ENCODE data around the gene POLR1G. TPM values are rescaled to one million over a fixed set of nuclear protein-coding genes. Genes with fewer than 3 reads are reported as not detected.

POLR1G gene
- total RNA-seq, 1 experiment from 2014 or later, result 30.5 TPM

- H3K9me3 ChIP-seq (ENCODE audit: control insufficient read depth in 1 of 2, insufficient read depth in 1 of 2, low read depth in 1 of 2, low read length in 2 of 2), result peaks cover 0 to 2% of the 10 kb centered on the region in 2 experiments; a peak in 1 of 4 replicates
- no peaks in the 10 kb centered on the region for H3K9me2 ChIP-seq (ENCODE audit: insufficient read depth)
- ChIA-PET CTCF (interaction anchor here (1.0 to 2.8 kb wide), 2 partner anchors 17 to 22 kb away, joined by 4 to 11 read pairs; no protein-coding TSS in a partner anchor), RAD21 (ENCODE audit: low non-redundant PET in 1 of 2, low total read pairs in 2 of 2, uncharacterized antibody in 2 of 2, unreplicated experiment in 2 of 2) (no interaction called here), POLR2A (interaction anchor here (0.8 to 4.1 kb wide), 2 partner anchors 11 to 17 kb away, joined by 4 to 72 read pairs; partner anchors contain the start of gene FOSB)
- peak overlapping the region in 1 of 2 experiments; percentile 43; a peak in 1 of 4 replicates for H3K4me3 ChIP-seq (replicated peaks in 1 of 2; ENCODE audit: low read depth in 1 of 2, low read length in 2 of 2)
- no peaks in the 10 kb centered on the region for H3K36me3 ChIP-seq (ENCODE audit: control insufficient read depth in 1 of 2, insufficient read depth in 2 of 2, low read length in 2 of 2)
- no peak for TF ChIP-seq CBX3 (IDR thresholded peaks at IDR 0.05; ENCODE audit: low read depth)
- peak; percentile 30; the same call in 1 of the 2 replicates for TF ChIP-seq ZFX (IDR thresholded peaks at IDR 0.05)
- TF ChIP-seq EZH2 (IDR thresholded peaks at IDR 0.05), result no peak
- TF ChIP-seq JUND (IDR thresholded peaks at IDR 0.05), result no peak
- no peak for TF ChIP-seq RAD21 (IDR thresholded peaks at IDR 0.05; ENCODE audit: low read depth)
- TF ChIP-seq YY1 (IDR thresholded peaks at IDR 0.05; ENCODE audit: extremely low read depth, insufficient replicate concordance, low read depth, low read length), result no peak
- peaks cover 22 to 48% of the 10 kb centered on the region in 2 experiments for H3K4me1 ChIP-seq (ENCODE audit: control insufficient read depth in 1 of 2, insufficient read depth in 2 of 2, low read length in 2 of 2)
- no peaks in the 10 kb centered on the region for H4K20me1 ChIP-seq (ENCODE audit: insufficient read depth)
- no peak overlapping the region for H2AFZ ChIP-seq (ENCODE audit: low read depth, low read length, poor library complexity, severe bottlenecking)
- ATAC-seq (no peak), DNase-seq (ENCODE audit: low read depth, low spot score) (no peak)
- H3K27ac ChIP-seq (ENCODE audit: low read depth, low read length), result peak overlapping the region; percentile 82
- H3K79me2 ChIP-seq (ENCODE audit: insufficient read depth, low read length), result no peaks in the 10 kb centered on the region
- H3K9ac ChIP-seq (ENCODE audit: low read length), result peak overlapping the region; percentile 77
- no peaks in the 10 kb centered on the region for H3K27me3 ChIP-seq (ENCODE audit: insufficient read depth, low read length)
- intact Hi-C loops (cut with micrococcal nuclease), result no loop called here
- peak overlapping the region; percentile 79 for H3K4me2 ChIP-seq (ENCODE audit: low read length)
- BruUV-seq (replicated peaks), result no TSS peak
Observed at GRCh38 chr19:45456500-45456815, 50.0 kb downstream of the POLR1G start.

DNA sequence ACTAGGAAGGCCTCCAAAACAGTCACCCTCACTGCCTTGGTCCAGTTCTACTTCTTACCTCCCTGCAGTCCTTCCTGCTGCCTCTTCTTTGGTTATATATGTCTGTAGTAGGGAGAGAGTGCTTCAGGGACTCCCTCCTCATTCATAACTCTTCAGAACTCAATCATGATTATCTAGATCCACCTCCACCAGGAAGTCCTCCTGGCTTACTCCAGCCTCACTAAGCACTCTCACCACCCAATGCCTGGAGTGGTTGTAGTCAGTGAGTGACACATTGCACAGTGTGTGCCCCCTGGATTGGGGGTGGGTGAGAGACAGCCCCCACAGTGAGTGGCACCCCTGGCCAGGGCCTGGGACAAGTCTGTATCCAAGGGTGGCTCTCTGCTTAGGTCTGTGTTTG lies 51.3 kb downstream of the POLR1G start:
- Histone ChIP-seq H4K20me1 (ENCODE audit: insufficient read depth) (no peaks in the 10 kb centered on the region), H3K27me3 (ENCODE audit: insufficient read depth, low read length) (no peaks in the 10 kb centered on the region), H3K27ac (ENCODE audit: low read depth, low read length) (no peak overlapping the region), H3K36me3 (ENCODE audit: control insufficient read depth in 1 of 2, insufficient read depth in 2 of 2, low read length in 2 of 2) (no peaks in the 10 kb centered on the region), H2AFZ (ENCODE audit: low read depth, low read length, poor library complexity, severe bottlenecking) (no peak overlapping the region), H3K9me2 (ENCODE audit: insufficient read depth) (no peaks in the 10 kb centered on the region), H3K4me2 (ENCODE audit: low read length) (no peak overlapping the region), H3K4me1 (ENCODE audit: control insufficient read depth in 1 of 2, insufficient read depth in 2 of 2, low read length in 2 of 2) (peaks cover 22 to 44% of the 10 kb centered on the region in 2 experiments), H3K4me3 (replicated peaks in 1 of 2; ENCODE audit: low read depth in 1 of 2, low read length in 2 of 2) (no peak overlapping the region), H3K9ac (ENCODE audit: low read length) (no peak overlapping the region), H3K79me2 (ENCODE audit: insufficient read depth, low read length) (no peaks in the 10 kb centered on the region), H3K9me3 (ENCODE audit: control insufficient read depth in 1 of 2, insufficient read depth in 1 of 2, low read depth in 1 of 2, low read length in 2 of 2) (no peaks in the 10 kb centered on the region)
- ATAC-seq, result no peak
- ChIA-PET POLR2A (interaction anchor here (1.0 to 4.1 kb wide), 2 partner anchors 10 to 33 kb away, joined by 3 to 72 read pairs; partner anchors contain the start of gene FOSB), CTCF (no interaction called here), RAD21 (ENCODE audit: low non-redundant PET in 1 of 2, low total read pairs in 2 of 2, uncharacterized antibody in 2 of 2, unreplicated experiment in 2 of 2) (no interaction called here)
- DNase-seq (ENCODE audit: low read depth, low spot score), result no peak
- intact Hi-C loops (cut with micrococcal nuclease), result no loop called here
- no TSS peak for BruUV-seq (replicated peaks)
- TF ChIP-seq SRF (IDR thresholded peaks at IDR 0.05; ENCODE audit: low read depth) (no peak), ATF3 (IDR thresholded peaks at IDR 0.05) (no peak), SP1 (IDR thresholded peaks at IDR 0.05; ENCODE audit: low read depth) (no peak), CTCF (IDR thresholded peaks at IDR 0.05 in 2 of 3, conservative IDR thresholded peaks at IDR 0.05 in 1 of 3; ENCODE audit: borderline replicate concordance in 1 of 3, insufficient read depth in 1 of 3, low read depth in 2 of 3, low read length in 2 of 3) (no peak)
- TF ChIP-seq, protein P1, sequence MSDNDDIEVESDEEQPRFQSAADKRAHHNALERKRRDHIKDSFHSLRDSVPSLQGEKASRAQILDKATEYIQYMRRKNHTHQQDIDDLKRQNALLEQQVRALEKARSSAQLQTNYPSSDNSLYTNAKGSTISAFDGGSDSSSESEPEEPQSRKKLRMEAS (IDR thresholded peaks at IDR 0.05), result no peak
- TF ChIP-seq, protein P2, sequence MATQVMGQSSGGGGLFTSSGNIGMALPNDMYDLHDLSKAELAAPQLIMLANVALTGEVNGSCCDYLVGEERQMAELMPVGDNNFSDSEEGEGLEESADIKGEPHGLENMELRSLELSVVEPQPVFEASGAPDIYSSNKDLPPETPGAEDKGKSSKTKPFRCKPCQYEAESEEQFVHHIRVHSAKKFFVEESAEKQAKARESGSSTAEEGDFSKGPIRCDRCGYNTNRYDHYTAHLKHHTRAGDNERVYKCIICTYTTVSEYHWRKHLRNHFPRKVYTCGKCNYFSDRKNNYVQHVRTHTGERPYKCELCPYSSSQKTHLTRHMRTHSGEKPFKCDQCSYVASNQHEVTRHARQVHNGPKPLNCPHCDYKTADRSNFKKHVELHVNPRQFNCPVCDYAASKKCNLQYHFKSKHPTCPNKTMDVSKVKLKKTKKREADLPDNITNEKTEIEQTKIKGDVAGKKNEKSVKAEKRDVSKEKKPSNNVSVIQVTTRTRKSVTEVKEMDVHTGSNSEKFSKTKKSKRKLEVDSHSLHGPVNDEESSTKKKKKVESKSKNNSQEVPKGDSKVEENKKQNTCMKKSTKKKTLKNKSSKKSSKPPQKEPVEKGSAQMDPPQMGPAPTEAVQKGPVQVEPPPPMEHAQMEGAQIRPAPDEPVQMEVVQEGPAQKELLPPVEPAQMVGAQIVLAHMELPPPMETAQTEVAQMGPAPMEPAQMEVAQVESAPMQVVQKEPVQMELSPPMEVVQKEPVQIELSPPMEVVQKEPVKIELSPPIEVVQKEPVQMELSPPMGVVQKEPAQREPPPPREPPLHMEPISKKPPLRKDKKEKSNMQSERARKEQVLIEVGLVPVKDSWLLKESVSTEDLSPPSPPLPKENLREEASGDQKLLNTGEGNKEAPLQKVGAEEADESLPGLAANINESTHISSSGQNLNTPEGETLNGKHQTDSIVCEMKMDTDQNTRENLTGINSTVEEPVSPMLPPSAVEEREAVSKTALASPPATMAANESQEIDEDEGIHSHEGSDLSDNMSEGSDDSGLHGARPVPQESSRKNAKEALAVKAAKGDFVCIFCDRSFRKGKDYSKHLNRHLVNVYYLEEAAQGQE (IDR thresholded peaks at IDR 0.05; ENCODE audit: low read depth), result no peak
- TF ChIP-seq, protein P3, sequence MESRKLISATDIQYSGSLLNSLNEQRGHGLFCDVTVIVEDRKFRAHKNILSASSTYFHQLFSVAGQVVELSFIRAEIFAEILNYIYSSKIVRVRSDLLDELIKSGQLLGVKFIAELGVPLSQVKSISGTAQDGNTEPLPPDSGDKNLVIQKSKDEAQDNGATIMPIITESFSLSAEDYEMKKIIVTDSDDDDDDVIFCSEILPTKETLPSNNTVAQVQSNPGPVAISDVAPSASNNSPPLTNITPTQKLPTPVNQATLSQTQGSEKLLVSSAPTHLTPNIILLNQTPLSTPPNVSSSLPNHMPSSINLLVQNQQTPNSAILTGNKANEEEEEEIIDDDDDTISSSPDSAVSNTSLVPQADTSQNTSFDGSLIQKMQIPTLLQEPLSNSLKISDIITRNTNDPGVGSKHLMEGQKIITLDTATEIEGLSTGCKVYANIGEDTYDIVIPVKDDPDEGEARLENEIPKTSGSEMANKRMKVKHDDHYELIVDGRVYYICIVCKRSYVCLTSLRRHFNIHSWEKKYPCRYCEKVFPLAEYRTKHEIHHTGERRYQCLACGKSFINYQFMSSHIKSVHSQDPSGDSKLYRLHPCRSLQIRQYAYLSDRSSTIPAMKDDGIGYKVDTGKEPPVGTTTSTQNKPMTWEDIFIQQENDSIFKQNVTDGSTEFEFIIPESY (IDR thresholded peaks at IDR 0.05; ENCODE audit: extremely low read depth, insufficient replicate concordance, low read length), result no peak

Data from HCT116 (cell line).